ENCODE results near the gene EPGN.
A peak's percentile ranks its signal among the peaks of the same experiment; 100 is the strongest.

The EPGN gene, protein sequence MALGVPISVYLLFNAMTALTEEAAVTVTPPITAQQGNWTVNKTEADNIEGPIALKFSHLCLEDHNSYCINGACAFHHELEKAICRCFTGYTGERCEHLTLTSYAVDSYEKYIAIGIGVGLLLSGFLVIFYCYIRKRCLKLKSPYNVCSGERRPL

DNA sequence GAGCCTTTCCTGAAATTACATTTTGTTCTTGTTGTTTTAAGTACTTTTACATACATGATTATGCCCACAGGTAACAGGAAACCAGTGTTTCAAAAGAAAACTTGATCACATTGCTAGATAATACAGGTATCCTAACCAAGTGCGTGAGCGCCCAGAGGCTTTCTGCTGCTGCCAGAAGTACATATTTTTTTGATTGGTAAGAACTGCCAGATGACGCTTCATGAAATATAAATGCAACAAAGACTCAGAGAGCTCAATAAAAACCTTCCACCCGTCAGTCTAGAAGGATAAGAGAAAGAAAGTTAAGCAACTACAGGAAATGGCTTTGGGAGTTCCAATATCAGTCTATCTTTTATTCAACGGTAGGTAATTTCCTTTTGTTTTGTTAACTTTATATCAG lies at the start of gene EPGN:
Gene EPGN (plus strand): TSS at position 256 of the 400 bp plus-strand sequence. CDS start 64 bp downstream, at position 320.
- no peak for DNase-seq (ENCODE audit: low spot score)

DNA sequence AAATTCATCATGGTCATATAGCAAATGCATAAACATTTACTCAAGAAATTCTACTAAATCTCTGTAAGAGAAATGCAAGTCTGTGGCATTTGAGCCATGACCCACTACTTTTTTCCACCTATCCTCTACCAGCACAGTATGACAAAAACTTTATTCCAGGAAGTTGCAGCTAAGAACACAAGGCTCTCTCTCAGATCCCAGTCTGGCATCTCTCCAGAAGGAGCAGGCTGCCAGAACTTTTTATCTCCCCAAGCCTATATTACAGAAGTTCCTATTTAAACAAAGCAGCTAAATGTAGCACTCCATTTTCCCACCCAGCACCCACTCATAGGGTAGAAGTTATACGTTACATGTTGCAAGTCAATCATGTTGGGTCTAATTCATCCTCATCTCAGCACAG lies 49.3 kb upstream of the EPGN start:
- no peak for DNase-seq (ENCODE audit: low spot score)

DNA sequence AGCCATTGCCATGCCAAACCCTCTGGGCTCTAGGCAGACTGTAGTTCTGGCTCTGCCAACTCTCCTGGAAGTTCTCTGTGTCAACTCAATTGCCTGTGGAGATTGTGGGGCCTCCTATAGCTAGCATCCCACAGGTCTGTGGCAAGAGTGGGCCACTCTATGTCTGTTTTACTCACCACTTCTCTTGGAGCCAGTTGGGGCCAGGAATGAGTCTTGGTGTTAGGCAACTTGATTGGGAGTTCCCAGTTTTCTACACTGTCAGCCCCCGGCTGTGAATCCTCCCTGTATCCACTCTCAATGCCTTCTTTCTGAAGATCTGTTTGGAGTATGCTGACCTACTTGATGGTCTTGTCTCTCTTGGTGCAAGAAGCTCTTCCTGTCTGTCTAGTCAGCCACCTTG lies 48.2 kb upstream of the EPGN start:
- DNase-seq (ENCODE audit: low spot score) = no peak

DNA sequence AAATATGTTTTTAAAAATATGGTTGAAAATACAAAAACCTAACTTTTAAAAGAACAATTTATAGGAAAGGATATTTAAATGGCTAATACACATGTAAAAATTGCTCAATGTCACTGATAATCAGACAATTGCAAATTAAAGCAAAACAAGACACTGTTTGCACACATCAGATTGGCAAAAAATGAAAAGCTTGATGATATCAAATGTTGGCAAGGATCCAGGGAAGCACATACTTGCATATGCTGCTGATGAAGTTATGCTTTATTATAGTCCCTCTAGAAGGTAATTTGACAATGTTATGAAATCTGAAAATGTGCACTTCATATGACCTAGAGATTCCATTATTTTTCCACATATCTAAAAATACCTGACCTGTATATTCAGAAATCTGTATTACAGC lies 45.7 kb upstream of the EPGN start:
- peak; percentile 6 for DNase-seq (ENCODE audit: low spot score)

DNA sequence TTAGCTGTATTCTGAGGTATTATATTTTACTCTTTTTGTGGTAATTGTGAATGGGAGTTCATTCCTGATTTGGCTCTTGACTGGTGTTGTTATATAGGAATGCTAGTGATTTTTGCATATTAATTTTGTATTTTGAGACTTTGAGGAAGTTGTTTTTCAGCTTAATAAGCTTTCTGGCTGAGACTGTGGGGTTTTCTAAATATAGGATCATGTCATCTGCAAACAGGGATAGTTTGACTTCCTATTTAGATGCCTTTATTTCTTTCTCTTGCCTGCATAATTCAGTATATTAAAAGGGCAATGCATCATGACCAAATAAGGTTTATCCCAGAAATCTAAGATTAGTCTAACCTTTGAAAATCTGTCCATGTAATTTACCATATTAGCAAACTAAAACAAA lies 44.7 kb upstream of the EPGN start:
- DNase-seq (ENCODE audit: low spot score) = no peak

DNA sequence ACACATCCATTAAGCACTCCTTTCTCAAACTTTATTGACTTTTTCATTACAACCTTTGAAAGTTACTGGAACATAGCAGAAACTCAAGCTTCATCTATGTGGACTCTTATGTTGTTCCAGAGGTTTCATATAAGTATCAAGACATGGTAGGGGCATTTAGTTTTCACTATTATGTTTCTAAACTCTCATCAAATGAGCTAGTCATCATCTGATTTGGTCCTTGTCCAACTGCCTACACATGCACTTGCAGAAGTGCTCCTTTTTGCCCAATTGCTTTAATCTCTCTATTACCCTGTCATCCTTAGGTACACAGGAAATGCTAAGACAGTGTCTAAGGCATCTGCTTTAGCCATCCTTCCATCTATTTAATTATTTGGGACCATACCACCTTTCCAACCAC lies 42.2 kb upstream of the EPGN start:
- no peak for DNase-seq (ENCODE audit: low spot score)

DNA sequence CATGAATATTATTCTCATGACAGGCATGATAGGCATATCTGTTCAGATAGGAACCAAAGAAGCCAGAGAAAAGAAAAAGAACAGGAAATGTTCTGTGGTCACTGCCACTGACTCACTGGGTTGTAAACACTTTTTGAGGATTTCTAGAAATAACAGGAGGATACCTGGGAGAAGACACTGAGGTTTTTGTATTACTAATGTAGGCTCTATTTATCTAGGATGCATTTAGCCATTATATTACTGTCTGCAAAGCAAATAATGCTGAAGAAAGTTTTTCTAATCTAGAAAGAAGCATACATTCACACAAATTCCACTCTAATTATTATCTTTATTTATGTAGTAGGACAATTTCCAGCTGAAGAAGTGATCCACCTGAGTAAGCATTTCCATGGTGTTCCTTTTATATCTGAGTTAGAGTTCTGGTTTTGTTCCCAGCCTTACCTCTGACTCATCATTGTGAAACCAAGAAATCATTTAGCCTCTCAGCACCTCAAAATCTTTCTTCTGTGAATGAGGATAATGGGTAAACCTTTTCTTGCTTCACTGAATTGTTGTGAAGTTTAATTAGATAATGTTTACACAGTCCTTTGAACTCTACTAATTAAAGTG lies 40.2 kb upstream of the EPGN start:
- DNase-seq (ENCODE audit: low spot score) = peak; percentile 68

DNA sequence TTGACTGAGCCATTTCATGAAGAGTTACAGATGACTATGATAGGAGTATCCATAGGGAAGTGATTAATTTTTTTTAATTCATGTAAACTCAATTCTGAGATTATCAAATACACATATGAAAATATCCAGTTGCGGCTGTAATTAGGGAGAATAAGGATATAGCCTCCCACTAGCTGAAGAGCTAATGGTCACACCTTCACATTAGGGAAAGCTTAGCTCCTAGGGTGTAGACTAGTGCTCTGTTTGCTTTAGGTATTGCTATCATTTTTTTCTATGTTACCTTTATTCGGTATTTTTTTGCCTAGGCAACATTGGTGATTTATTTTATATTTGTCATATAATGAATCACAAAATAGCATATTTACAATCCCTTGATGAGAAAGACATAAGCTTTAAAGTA lies 39.6 kb upstream of the EPGN start:
- no peak for DNase-seq (ENCODE audit: low spot score)

DNA sequence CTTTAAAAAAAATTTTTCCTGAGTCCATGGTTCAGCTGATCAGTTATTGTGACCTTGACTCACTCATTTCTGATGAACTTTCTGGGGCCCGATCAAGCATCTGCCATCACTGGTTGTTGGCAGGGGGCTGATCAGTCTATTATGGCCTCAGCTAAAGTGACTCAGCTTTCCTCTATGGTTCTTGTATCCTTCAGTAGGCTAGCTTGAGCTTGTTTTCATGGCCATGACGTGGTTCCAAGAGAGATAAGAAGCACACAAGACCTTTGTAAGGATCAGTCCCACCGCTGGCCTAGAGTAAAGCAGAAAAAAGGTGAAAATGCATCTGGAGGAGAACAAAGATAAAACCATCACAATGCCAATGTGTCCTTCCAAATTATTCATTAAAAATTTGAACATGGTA lies 29.8 kb upstream of the EPGN start:
- DNase-seq (ENCODE audit: low spot score) = no peak

DNA sequence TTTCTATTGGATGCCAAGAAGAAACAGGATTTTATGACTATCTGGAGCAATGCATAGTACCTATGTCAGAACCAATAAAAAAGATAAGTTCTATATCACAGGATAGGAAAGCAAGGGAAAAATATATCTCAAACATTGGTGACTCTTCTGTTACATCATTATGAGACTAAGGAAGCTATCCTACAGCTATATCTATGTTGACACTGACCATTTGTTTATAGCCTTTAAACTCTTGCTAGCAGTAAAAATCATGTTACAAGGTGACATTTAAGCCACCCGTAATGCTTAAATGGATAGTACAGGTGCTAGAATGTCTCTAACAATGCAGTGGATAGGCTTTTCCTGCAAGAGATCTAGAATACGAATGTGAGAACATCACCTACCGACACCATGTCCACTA lies 28.6 kb upstream of the EPGN start:
- DNase-seq (ENCODE audit: low spot score) = no peak

DNA sequence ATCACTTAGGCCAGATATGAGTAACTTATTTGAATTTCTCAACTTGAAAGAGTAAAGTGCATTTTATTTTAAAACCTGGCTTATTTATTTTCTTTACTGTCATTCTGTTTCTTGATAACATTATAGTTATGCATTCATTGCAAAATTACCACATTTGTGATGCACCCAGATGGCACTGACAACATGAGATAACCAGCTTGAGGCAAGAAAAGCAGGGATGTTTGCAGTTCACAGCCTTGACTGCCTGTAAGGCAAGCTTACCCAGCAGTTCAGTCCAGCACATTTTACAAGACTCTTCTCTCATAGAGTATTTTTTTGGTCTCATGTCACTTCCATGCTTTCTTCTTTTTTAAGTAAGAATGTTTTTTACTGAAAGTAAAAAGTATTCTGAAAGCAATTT lies 25.3 kb upstream of the EPGN start:
- DNase-seq (ENCODE audit: low spot score) = no peak

DNA sequence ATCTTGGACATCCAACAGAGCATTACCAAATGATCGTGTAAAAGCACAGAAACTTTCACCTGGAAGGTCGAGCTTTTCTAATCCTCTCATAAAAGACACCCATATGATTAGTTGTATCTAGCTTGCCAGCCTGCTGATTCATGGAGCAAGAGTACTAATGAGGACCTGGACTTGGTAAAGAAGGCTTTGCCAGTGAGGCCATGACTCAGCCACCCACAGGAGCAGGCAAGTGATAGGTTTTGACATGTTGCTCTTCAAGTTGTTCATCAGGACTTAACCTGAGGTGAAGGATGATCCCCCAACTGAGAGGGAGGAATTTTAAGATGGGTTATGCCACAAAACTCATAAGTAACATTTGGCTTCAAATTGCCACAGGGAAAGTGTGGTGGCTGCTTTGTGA lies 24.7 kb upstream of the EPGN start:
- peak; percentile 74 for DNase-seq (ENCODE audit: low spot score)

DNA sequence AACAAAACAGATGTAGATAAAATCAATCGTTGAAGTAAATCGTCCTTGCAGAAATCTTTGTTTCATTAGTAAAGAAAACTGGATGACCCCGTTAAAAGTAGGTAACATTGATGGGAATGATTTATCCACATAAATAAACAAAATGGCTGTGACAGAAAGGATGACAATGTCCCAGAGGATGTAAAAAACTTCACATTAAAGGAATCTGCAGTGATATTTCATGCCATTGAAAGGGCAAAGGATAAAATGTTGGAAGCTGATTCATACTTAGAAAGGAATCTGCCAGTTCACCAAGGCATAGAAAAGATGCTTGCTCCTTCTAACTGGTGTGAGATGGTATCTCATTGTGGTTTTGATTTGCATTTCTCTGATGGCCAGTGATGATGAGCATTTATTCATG lies 24.2 kb upstream of the EPGN start:
- DNase-seq (ENCODE audit: low spot score) = peak; percentile 27

DNA sequence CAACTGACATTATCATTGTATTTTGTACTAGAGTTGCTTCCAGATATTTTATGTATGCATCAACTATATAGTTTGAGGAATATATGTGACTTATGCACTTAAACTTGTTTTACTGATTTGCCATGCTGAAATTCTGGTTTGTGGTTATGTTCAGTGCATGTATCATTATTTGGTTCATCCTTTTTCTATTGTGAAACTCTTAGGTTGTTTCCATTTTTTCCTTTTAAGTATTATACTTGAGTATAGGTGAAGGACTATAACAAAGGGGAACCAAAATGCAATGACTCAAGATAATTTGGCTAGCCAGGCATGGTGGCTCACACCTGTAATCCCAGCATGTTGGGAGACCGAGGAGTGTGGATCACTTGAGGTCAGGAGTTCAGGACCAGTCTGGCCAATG lies 21.1 kb upstream of the EPGN start:
- DNase-seq (ENCODE audit: low spot score) = no peak

DNA sequence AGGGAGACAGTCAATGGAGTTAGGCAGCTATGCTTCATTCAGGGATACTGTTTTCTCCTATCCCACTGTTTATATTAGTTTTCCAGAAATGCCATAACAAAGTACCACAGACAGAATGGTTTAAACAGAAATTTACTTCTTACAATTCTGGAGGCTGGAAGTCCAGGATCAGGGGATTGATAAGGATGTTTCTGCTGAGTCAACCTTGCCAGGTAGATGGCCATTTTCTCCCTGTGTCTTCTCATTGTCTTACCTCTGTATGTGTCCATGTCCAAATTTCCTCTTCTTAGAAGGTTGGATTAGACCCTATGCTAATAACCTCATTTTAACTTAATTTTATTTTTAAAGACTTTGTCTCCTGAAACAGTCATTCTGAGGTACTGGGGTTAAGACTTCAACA lies 20.5 kb upstream of the EPGN start:
- DNase-seq (ENCODE audit: low spot score) = no peak

DNA sequence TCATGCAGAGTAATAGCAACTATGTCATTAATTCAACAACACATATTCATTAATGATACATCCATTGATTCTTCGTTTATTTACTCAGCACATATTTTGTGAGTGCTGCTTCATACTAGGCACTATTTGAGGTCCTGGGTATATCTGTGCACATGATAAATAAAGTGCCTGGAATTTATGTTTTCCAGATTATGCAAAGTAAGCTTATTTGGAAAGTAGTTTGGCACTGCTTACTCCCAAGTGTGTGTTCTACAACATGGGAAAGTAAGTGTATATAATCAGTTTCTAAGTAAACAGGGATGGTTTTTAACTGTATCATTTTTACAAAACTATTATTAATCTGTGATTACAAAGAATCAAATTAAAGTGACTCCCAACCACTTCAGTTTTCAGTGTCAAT lies 16.8 kb upstream of the EPGN start:
- no peak for DNase-seq (ENCODE audit: low spot score)

DNA sequence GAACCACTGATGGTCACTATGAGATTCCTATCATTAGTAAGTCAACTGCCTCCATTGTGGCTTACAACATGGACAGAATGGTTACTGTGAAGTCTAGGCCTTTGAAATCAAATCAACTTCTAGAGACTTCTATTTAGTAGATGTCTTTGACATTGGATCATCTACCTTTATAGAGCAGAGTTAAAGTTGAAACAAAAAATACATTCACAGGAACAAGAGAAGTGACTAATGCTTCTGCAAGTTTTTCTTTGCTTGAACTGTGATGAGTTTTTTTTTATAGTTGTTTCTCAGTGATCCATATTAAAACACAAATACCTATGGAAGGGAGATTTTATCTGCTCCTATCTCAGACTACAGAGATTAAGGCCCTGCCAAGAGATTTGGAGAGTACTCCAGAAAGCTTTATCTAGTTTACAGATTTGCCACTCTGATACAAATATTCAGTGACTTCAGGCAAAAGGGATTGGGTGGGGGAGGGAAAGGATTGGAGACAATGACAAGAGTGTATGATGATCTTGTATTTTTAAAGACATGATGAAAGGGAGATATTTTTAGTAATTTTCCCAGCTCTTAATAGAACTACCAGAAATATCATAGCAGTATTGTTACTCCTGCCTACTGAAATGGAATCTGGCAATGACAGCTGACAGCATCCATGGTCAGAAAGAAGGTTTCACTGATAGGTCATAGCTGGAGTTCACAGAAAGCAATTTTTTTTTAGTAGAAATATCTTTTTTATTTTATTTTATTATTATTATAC lies 16.0 kb upstream of the EPGN start:
- no peak for DNase-seq (ENCODE audit: low spot score)

DNA sequence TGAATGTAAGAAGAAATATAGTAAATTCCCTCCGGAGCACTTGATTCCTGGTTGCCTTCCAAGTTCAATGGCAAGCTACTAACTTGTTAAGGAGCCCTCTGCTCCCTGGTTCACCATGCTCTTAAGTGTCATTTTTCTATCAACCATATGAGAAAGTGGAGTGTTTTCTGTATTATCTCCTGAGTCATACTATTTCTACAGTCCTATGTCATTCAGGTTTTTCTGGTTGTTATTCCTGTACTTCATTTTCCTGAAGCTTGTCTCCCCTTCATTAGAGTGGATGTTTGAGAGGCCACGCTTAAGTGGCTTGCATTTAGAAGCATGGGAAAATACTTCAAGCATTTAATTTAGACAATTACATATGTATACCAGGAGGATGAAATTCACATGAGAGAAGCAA lies 14.7 kb upstream of the EPGN start:
- no peak for DNase-seq (ENCODE audit: low spot score)

DNA sequence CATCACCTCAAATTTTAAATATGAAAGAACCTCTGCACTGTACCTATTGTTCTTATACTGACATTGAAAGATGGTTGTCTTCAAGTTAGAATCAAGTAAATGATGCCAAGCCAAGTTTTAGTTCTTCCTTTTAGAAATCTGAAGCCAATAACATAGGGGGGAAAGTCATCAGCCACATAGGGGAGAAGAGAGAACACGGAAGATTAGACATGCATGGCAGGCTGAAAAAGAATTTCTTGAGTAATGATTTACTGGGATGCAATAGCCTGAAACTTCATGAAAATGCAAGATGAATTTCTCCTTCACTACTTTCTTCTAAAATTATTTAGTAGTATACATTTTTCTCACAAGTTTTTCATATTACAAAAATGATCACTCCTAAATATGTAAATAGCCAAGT lies 13.6 kb upstream of the EPGN start:
- DNase-seq (ENCODE audit: low spot score) = no peak

DNA sequence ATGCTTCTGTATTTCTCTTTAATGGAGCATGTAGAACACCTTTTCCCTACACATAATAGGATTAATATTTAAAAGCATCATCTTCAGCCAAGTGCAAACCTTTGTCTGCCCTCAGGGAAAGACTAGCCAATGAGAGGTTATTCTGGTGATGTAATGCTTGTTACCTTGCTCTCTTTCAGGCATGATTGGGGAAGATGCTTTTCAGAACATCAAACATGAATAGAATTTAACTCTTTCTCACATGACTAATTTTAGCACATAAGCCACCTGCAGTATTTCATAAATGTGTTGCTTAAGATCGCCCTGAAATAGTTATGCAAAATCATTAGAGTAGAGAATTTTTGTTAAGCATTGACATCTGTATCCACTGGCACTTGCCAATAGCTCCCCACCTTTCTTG lies 10.7 kb upstream of the EPGN start:
- DNase-seq (ENCODE audit: low spot score) = no peak

DNA sequence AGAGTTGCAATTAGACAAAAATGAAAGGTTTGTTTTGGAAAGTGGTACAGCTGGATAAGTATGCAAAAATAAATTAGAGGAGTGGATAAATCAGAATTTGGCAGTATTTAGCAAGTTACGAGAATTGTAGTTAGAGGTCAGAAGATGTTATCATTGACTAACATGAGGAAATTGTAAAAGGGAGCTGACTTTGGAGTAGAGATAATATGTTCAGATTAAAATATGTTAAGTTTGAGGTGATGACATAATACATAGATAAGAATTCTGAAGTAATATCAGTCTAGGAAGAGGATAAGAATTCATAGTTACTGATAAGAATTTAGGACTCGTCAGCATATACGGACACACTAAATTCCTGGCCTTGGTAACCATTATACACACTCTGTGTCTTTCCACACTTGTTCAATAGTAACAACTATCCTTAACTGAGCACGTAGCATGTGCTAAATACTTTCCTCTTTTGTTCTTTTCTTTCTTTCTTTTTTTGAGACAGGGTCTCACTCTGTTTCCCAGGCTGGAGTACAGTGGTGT lies 4.1 kb upstream of the EPGN start:
- DNase-seq (ENCODE audit: low spot score) = no peak

DNA sequence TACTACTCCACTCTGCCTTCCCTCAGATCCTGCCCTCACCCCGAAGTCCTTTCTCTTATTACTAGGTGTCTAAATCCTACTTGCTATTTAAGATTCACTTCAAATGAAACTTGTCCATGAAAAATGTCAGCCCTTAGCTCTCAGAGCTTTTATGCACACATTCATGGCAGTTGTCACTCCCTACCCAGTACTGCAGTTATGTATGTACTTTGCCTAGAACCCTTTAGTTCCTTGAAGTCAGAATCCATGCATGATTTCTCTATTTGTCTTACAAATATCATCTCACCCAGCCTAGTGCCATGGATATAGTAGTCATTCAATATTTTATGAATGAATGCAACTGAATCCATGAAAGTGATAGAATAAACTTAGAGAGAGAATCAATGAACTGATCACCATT lies 3.3 kb upstream of the EPGN start:
- DNase-seq (ENCODE audit: low spot score) = no peak

DNA sequence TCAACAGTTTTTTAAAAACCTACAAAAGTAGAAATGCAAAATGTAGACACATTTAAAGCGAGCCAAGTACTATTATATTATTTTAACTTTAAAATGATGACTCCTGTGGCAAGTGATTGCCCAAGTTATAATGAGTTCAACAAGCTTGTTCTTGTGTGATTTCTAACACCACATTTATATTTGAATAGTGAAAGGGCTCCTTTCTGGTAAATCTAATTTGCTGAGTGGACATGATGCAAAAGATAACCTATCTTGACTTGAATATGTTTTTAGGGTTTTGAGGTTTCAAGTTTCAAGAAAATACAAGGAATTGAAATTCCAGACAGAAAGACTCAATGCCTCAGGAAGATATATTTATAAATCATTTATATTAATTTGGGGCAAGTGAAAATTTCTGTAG lies 1.1 kb upstream of the EPGN start:
- no peak for DNase-seq (ENCODE audit: low spot score)

DNA sequence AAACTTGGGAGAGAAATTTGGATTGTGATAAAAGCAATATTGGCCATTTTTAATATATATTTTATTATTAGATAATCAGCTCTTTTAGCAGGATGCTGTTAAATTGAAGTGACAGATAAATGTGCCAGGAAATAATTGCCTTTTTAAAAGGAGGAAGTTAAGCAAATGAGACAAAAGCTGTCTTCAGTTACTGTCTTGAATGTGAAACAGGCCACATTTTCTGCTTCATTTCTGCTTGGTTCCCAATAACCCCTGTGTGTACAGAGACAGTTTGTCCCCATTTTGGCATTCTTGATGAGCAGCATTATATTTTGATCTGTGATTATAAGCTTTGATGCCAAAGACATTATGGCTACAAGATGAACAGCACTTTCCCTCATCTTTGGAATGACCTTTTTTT lies 953 bp downstream of the EPGN start:
- DNase-seq (ENCODE audit: low spot score) = no peak

Data from LoVo (cell line).